ENCODE data around the gene RFX8. TPM values are rescaled to one million over a fixed set of nuclear protein-coding genes. Genes with fewer than 3 reads are reported as not detected.

RFX8 gene
- total RNA-seq, 1 experiment from 2014 or later = not detected

GRCh38 chr2:101356521-101356920, 118.4 kb downstream of the RFX8 start:
- Histone ChIP-seq H3K36me3 (ENCODE audit: insufficient read depth, low read length, poor library complexity, severe bottlenecking) (no peaks in the 10 kb centered on the region), H3K27ac (ENCODE audit: low read depth, low read length, poor library complexity, severe bottlenecking) (no peak overlapping the region), H3K9me3 (ENCODE audit: low read depth, low read length, poor library complexity, severe bottlenecking) (no peaks in the 10 kb centered on the region), H3K4me3 (ENCODE audit: low read depth, low read length, poor library complexity, severe bottlenecking) (no peak overlapping the region), H3K27me3 (replicated peaks; ENCODE audit: insufficient read depth, low read depth, low read length, poor library complexity) (peaks cover 9% of the 10 kb centered on the region), H3K4me1 (ENCODE audit: insufficient read depth, low read length, poor library complexity, severe bottlenecking) (no peaks in the 10 kb centered on the region)
- CTCF ChIA-PET = no interaction called here
- no TSS peak for BruUV-seq (replicated peaks)
- TF ChIP-seq CTCF (conservative IDR thresholded peaks at IDR 0.05; ENCODE audit: low read depth, low read length) (no peak), EZH2 (IDR thresholded peaks at IDR 0.05; ENCODE audit: borderline replicate concordance, low read depth, low read length, poor library complexity, severe bottlenecking) (no peak)
- intact Hi-C loops (cut with micrococcal nuclease; ENCODE audit: unreplicated experiment) = no loop called here
- POLR2A ChIA-PET (ENCODE audit: low non-redundant PET) = no interaction called here
- no peak for DNase-seq (ENCODE audit: low spot score)

- Histone ChIP-seq H3K27ac (ENCODE audit: low read depth, low read length, poor library complexity, severe bottlenecking) (no peak overlapping the region), H3K4me1 (ENCODE audit: insufficient read depth, low read length, poor library complexity, severe bottlenecking) (no peaks in the 10 kb centered on the region), H3K36me3 (ENCODE audit: insufficient read depth, low read length, poor library complexity, severe bottlenecking) (no peaks in the 10 kb centered on the region), H3K4me3 (ENCODE audit: low read depth, low read length, poor library complexity, severe bottlenecking) (no peak overlapping the region), H3K9me3 (ENCODE audit: low read depth, low read length, poor library complexity, severe bottlenecking) (no peaks in the 10 kb centered on the region), H3K27me3 (replicated peaks; ENCODE audit: insufficient read depth, low read depth, low read length, poor library complexity) (peaks cover 5% of the 10 kb centered on the region)
- no peak for TF ChIP-seq EZH2 (IDR thresholded peaks at IDR 0.05; ENCODE audit: borderline replicate concordance, low read depth, low read length, poor library complexity, severe bottlenecking)
- no peak for TF ChIP-seq CTCF (conservative IDR thresholded peaks at IDR 0.05; ENCODE audit: low read depth, low read length)
- DNase-seq (ENCODE audit: low spot score) = no peak
- ChIA-PET POLR2A (ENCODE audit: low non-redundant PET) (no interaction called here), CTCF (no interaction called here)
- no TSS peak for BruUV-seq (replicated peaks)
- intact Hi-C loops (cut with micrococcal nuclease; ENCODE audit: unreplicated experiment) = no loop called here
Measured at GRCh38 chr2:101356055-101356454, 118.9 kb downstream of the RFX8 start.

- intact Hi-C loops (cut with micrococcal nuclease; ENCODE audit: unreplicated experiment) = no loop called here
- no TSS peak for BruUV-seq (replicated peaks)
- Histone ChIP-seq H3K9me3 (ENCODE audit: low read depth, low read length, poor library complexity, severe bottlenecking) (no peaks in the 10 kb centered on the region), H3K27ac (ENCODE audit: low read depth, low read length, poor library complexity, severe bottlenecking) (no peak overlapping the region), H3K4me3 (ENCODE audit: low read depth, low read length, poor library complexity, severe bottlenecking) (no peak overlapping the region), H3K27me3 (replicated peaks; ENCODE audit: insufficient read depth, low read depth, low read length, poor library complexity) (peaks cover under 1% of the 10 kb centered on the region), H3K36me3 (ENCODE audit: insufficient read depth, low read length, poor library complexity, severe bottlenecking) (no peaks in the 10 kb centered on the region), H3K4me1 (ENCODE audit: insufficient read depth, low read length, poor library complexity, severe bottlenecking) (no peaks in the 10 kb centered on the region)
- no peak for DNase-seq (ENCODE audit: low spot score)
- ChIA-PET CTCF (no interaction called here), POLR2A (ENCODE audit: low non-redundant PET) (no interaction called here)
- no peak for TF ChIP-seq EZH2 (IDR thresholded peaks at IDR 0.05; ENCODE audit: borderline replicate concordance, low read depth, low read length, poor library complexity, severe bottlenecking)
- no peak for TF ChIP-seq CTCF (conservative IDR thresholded peaks at IDR 0.05; ENCODE audit: low read depth, low read length)
Measured at GRCh38 chr2:101355401-101356054, 119.4 kb downstream of the RFX8 start.

Data from A673 (cell line).